HG03196 (cell line): ENCODE measurements around the gene SLC6A3.

ENCODE experiments used
- ATAC-seq: cut with Tn5 transposase; IDR thresholded peaks from one replicate; pipeline ENCODE4 v1.9.1; 2021; ENCODE audit not compliant: unreplicated experiment

The SLC6A3 gene

DNA sequence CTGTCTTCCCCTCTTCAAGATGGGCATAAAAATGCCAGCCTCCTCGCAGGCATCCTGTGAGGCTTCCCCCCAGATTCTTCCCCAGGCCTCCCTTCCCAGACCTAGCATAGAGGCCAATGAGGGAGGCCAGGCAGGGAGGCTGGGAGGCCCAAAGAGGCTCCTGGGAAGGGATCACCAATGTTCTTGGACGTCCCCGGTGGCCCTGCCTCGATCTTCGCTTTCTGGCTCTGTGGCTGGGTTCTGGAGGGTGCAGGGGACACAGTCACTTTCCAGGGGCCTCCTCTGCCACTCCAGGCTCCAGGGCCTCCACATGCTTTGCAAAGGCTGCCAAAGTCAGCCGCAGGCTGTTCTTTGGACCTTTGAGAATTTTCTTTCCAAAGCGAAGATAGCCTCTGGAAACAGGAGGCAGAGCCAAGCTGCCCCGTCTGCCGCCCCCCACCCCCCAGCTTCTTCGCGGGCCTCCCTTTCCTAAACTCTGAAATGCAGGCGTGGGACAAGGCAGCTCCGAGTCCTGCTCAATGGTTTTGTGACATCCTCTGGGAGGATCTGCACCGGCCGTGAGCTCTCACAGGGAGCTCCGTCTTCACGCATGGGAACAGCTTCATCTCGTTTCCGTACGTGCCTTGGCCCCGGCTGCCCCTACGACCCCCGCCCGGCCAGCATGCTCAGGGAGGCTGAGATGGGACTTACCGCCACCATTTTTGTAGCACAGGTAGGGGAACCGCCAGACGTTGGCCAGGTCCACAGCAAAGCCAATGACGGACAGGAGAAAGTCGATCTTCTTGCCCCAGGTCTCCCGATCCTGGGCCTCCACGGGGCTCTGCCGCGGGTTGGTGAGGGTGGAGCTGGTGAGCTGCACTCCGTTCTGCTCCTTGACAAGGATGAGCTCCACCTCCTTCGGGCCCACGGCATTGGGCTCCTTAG is 2.8 kb downstream of the SLC6A3 start:
- ATAC-seq: no peak

DNA sequence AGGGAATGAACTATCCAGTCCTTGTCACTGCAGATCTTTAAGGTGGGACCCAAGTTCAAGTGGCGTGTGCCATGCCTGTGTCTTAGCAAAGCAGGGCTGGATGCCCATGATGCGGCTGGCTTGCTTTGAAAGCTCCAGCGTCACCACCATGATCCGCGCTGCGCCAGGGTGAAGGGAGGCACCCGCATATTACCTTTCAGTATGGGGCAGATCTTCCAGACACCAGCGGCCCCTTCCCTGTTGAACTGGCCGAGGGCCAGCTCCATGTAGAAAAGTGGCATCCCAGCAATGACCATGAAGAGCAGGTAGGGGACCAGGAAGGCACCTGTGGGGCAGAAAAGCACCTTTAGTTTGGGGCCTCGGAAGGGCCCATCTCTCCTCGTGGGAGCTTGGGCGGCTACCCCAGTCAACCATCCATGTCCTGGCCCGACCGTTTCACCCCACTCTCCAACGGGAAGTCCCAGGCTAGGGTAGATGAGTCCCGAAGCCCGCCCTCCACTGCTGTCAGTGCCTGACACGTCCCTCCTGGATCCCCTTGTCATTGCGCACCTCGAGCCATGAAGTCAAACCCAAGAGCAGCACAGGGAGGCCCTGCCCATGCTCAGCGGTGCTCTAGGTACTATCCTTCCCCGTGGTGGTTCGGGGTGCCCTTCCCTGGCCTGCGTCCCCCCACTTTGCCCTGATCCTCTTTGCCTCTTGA is 3.9 kb downstream of the SLC6A3 start:
- no peak for ATAC-seq

DNA sequence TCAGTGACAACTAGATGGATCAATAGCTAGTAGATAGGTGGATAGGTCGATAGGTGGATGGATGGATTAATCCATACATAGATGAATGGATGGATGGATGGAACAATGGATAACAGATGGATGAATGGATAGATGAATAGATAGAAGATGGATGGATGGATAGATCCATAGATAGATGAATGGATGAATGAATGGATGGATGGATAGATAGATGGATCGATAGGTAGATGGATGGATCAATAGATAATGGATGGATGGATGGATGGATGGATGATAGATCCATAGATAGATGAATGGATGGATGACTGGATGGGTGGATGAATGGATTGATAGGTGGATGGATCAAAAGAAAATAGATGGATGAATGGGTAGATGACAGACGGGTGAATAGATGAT is 5.1 kb downstream of the SLC6A3 start:
- no peak for ATAC-seq

DNA sequence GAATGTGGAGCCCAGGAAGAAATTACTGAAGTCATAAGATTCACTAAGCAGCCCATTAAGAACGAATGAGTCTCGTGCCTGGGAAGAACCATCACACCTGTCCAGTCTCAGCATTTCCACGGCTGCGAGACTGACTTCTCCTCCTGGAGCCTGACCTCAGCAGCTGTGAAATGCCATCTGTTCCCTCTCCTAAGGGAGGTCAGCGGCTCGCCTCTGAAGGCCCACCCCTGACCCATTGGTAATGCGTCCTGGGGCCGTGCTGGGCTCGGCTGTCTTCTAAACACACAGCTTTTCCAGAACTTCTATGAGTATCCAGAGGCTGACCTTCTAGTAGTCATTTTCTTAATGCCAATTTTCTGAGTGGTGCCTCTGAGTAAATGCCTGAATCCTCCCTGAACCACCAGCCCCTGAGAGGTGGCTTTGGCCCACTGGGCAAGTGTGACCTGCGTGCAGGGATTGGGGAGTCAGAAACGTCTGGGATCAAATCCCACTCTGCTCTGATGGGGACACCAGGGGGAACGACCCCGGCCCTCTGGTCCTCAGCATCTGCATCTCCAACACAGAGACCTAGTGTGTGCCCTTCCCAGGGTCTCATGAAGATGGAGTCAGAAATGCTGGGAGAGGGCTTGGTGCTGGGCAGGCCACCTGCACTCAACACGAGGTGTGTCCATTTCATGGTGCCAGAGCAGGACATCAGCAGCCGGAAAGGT is 5.7 kb downstream of the SLC6A3 start:
- ATAC-seq: no peak

DNA sequence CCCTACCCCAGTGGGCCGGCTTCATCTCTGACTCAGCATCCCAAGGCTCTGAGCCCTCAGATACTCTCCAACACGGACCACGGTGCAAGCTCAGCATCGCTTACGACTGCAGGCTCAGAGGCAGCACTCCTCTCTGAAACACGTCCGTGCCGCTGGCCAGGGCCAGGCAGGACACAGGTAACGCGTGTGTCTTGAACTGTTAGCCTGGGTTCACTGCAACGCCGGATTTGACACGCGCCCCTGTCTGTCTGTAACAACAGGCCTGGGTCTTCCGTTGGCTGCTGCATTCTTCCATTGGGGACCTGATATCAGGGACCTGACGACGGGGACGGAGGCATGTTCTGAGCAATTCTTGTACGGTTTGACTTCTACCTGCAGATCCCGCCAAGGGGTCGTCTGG is 6.4 kb downstream of the SLC6A3 start:
- ATAC-seq: no peak

DNA sequence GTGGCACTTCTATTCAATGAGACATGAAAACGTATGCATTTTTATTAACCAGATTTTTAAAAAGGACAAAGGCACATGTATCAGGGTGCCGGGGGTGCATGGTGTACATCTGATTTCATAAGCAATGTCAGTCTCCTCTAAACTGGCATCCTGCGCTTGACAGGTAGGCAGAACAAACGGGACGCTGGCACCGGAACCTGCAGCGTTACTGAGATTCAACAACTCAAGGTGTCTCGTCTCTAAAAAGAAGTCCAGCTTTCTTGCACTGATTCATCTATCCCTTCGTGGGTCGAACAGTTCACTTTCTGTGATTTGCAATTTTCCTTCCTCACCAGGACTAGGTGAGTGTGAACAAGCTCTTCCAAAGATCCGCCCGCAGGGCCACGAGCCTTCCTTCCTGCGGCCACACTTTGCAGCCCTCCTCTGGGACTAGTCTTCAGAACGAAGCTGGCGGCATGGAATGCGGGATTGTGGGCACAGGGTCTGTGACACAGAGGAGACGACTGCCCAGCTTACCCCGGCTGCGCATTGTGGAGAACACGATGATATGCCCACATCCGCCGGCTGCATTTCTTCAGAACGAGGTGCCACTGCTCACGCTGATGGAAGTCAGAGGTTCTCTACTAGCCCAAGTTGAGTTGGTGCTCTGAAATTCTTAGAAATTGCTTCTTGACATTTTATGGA is 7.2 kb downstream of the SLC6A3 start:
- no peak for ATAC-seq

DNA sequence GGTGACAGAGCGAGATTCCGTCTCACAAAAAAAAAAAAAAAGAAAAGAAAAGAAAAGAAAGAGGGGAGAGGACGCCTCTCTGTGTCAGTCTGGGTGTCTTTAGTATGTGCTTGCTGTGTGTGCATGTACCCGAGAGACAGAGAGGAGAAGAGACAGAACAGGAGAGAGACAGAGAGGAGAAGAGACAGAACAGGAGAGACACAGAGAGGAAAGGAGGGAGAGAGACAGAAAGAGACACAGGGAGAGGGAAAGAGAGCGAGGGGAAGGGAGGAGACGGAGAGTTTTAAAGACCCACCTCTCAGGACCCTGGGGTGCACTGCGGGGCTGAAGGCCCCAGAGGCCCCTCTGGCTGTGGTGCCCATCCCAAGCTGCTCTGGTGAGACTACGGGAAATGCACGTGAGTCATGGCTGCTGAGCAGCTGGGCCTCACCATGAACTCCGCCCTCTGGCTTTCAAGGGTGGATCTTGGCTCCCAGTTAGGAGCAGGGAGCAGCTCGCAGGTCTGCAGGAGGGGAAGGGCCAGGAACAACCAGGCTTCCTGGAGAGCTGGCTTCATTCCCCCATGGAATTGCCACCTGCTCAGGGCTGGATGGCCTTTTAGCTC is 7.9 kb downstream of the SLC6A3 start:
- no peak for ATAC-seq

DNA sequence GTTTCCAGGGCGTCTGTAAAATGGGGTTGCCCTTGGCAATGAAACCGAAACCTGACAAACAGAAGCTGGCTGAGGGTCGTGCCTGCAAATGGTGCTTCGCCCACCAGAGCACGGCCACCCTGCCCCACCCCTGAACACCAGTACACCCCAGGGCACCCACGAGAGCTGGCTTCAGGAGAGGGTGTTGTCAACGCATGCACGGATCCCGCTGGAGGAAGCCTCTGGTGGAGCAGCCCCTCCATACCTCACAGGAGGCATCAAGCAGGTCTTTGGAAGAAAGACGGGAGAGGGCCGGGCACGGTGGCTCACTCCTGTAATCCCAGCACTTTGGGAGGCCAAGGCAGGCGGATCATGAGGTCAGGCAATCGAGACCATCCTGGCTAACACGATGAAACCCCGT is 8.6 kb downstream of the SLC6A3 start:
- ATAC-seq: no peak

DNA sequence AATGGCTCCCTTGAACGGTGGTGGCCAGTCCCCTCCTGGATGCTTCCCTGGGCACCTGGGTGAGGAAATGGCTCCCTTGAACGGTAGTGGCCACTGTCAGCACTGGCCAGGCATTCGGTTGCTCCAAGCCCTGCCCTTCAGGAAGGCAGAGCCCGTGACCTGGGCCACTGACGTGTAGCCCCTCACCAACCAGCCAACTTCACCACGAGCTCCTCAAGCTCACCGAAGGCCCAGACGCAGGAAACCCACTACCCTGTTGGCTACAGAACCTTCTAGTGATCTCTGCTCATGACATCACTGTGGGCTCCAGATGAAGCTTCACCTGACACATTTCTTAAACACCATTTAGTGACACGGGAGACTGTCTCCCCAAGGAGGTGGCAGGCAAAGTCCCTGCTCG is 9.2 kb downstream of the SLC6A3 start:
- no peak for ATAC-seq

DNA sequence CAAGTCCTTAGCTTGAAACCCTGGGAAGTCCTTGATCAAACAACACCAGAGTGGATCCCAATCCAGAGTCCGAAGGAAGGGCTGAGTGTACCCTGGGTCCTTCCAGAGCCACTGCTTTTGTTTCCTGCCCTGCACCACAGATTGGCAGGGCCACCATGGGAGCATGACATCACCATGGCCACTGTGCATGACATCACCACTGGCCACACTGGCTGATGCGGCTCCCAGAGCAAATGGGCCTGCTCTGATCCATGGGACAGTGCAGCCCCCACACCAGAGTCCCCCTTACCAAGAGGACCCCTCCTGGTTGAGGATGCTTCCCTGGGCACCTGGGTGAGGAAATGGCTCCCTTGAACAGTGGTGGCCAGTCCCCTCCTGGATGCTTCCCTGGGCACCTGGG is 9.9 kb downstream of the SLC6A3 start:
- no peak for ATAC-seq

DNA sequence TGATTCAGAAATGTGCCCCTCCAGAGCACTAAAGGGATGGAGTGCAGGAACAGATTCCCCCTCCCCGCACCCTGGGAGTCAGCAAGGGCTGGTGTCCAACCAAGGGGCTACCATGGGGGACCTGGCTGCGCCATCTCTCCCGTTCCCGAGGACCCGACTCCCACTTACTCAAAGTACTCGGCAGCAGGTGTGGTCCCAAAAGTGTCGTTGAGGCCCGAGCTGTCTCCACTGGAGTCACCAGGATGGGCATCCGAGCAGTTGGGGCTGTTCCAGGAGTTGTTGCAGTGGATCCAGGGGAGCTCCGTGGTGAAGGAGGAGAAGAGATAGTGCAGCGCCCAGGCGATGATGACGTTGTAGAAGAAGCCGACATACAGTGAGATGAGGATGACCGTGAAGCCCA is 12.9 kb downstream of the SLC6A3 start:
- no peak for ATAC-seq

DNA sequence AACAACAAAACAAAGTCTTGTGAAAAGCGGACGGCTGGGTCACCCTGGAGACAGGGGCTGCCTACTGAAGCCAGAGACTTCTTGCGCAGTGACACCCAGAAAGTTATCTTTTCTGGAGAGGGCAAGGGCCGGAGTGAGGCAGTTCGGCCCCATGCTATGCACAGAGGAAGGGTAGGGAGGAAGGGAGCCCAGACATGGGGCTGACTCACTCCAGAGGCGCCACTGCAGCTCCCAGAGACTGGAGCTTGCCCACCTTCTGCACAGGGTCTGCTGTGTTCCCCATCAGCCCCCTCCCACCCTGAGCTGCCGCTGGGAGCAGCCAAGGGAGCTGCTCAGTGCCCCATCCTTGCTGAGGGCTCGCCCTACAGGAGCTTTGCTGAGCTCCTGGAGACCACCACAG is 13.3 kb downstream of the SLC6A3 start:
- no peak for ATAC-seq

DNA sequence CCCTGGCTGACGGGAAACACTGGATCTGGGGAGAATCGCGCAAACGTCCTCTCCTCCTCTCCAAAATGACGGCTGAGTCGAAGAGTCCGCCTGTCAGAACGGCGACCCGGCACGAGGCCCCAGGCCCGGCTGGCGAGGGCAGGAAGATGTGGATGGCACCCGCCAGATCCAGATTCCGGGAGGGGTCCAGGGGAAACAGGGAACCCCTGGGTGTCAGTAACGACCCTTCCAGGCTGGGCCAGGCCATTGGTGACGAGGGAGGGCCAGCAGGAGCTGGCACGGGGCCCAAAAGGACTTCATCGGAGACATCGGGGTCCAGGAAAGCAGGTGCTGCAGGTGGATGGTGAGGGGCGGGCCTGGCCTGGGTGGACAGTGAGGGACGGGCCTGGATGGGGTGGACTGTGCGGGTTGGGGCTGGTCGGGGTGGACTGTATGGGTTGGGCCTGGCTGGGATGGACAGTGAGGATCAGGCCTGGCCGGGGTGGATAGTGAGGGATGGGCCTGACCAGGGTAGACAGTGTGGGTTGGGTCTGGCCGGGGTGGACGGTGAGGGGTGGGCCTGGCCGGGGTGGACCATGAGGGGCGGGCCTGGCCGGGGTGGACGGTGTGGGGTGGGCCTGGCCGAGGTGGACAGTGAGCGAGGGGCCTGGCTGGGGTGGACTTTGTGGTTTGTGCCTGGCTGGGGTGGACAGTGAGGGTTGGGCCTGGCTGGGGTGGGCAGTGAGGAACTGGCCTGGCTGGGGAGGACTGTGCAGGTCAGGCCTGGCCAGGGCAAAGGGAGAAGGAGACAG is 14.0 kb downstream of the SLC6A3 start:
- ATAC-seq: no peak

DNA sequence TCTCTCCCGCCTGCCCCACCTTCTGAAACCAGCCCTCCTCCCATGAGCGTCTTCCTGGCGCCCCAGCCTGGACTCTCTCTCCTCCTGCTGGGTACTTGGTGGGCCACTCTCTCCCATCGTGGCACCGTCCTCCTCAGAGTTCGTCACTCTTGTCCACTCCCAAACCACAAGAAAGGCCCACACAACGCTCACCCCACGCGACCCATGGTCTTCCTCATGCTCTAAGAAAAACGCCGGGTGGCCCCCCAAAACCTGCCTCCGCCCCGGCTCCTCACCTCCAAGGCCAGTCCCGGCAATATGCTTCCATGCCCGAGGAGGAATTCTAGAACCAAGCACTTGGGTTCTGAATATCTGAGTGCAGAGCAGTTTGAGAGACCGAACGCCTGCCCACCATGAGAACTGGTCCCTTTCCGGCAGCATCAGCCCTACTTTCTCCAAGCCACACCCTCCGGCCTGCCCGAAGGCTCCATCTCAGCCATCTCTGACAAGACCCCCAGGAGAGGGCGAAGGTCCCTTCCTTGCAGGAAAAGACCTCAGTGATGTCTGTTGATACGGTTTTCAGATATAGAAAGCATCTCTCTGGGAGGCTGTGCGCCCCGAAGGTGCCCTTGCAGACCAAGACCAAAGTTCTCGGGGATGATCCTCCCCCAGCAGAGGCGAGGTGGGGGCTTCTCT is 15.0 kb downstream of the SLC6A3 start:
- ATAC-seq: no peak

DNA sequence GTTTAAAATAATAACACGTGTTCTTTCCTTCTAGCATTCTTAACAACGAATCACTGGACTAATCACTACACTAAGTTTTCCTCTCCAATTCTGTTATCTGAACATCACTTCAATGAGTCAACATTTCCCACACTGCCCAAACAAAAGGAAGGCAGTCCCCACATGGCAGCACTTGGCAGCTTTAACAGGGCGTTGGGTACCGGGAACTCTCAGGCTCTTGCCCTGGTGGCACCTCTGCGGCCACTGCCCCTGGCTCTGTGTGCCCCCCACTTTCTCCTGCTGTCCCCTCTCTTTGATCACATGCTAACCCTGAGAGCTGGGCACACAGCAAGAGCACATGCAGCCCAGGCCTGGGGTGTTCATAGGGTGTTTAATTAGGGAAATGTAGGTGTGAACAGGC is 15.7 kb downstream of the SLC6A3 start:
- no peak for ATAC-seq

DNA sequence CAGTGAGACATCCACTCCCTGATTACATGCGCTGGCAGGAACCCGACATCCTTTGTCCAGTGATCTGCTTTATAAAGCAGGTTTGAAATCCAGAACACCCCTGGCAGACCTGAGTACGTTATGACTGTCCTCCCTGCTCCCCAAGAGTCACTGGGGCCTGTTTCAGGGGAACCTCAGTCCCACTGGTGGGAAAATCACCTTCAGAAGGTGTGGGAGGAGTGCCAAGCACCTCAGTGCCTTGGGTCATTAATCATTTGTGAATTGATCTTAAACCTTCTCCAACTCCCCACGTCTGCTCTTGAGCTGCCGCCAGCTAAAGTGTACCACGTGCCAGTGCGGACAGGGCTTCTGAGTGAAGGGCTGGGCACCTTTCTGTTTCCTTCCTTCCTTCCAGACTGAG is 16.2 kb downstream of the SLC6A3 start:
- no peak for ATAC-seq

DNA sequence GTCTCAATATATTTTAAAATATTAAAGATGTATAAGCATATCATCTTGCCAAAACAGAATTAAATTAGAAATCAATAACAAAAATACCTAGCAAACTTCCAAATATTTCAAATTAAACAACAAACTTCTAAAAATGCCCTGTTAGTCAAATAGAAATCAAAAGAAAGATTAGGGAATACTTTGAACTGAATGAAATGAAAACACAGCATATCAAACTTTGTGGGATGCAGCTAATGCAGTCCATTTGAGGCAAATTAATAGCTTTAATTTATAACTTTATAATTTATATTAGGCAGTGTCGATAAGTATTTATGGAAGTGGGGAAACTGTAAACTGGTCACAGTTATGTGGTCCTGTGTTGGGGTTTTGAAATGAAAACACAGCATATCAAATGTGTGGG is 17.1 kb downstream of the SLC6A3 start:
- ATAC-seq: no peak

DNA sequence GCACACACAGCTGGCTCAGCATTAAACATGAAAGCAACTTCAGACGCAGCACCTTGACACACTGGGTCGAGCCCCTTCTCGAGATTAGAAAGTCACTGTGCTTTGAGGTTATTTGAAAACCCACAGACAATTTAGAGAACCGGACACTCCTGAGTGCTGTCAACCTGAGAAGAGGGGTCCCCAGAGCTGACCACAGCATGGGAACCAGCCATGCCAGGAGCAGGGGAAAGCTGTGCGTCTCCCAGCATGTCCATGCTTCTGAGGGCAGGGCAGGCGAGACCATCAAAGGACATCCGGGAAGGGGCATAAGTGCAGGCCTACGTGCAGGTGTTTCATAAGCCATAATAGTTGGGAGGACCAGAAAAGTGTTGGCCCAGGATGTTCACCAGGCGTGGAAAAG is 20.5 kb downstream of the SLC6A3 start:
- no peak for ATAC-seq

DNA sequence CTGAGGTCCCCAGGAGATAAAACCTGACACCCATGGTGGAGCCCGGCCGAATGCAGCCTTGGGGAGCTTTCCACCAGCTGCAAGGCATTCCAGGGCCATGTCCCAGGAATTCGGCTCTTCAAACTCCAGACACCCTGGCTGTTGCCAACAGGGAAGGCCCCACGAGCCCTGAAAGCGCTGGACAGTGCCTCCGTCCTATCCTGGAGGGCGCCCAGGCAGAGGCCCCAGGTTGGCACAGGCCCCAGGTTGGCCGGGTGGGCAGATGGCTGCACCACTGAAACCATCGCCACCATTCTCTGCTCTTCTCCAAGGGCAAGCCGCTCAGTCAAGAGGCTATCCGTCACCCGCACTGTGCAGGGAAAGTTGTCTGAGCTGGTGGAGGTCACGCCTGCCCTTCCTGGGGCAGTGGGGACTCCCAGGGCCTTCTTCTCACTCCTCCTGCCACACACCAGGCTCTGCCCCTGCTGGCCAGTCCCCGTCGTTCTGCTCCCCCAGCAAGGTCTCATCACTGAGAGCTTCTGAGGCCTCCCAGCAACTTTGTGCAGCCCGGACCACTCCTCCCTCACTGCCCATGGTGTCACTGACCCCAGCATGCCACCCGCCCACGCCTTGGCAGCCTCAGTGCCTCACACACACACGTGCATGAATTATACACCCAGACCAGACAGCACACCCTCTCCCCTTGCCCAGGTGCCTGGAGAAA is 21.2 kb downstream of the SLC6A3 start:
- no peak for ATAC-seq
